Peyer's patch (tissue), 4 donors: ENCODE data around the gene ADRM1. TPM values are rescaled to one million over a fixed set of nuclear protein-coding genes. Genes with fewer than 3 reads are reported as not detected.

ENCODE experiments used
- DNase-seq, 3 donors: peaks; one replicate each; pipeline ENCODE4 v3.0.0-alpha.2; 2017 to 2019
- H3K27ac ChIP-seq, 4 donors: fragments of 200-600 bp; sonication (generic); one replicate each; pipeline ENCODE4 v1.5.1; 2016 to 2019
- H3K27me3 ChIP-seq, 2 donors: fragments of 200-600 bp; sonication (generic); one replicate each; pipeline ENCODE4 v1.5.1; 2019
- H3K36me3 ChIP-seq, 3 donors: fragments of 200-600 bp; sonication (generic); one replicate each; pipeline ENCODE4 v1.5.1; 2016 to 2019
- H3K4me1 ChIP-seq, 4 donors: fragments of 200-600 bp; sonication (generic); one replicate each; pipeline ENCODE4 v1.5.1; 2016 to 2019
- H3K4me3 ChIP-seq, 4 donors: fragments of 200-600 bp; sonication (generic); 1 replicate in 3 of 4; 2 replicates in 1 of 4; pipeline ENCODE4 v1.5.1; 2016 to 2019; ENCODE audit warnings: mild to moderate bottlenecking in 1 of 4
- H3K9me3 ChIP-seq, 4 donors: fragments of 200-600 bp; sonication (generic); one replicate each; pipeline ENCODE4 v1.5.1; 2016 to 2019; ENCODE audit warnings: mild to moderate bottlenecking in 1 of 4
- POLR2A ChIP-seq, 2 donors: fragments of 450-650 bp; IDR thresholded peaks; one replicate each; pipeline ENCODE4 v1.5.1; 2017; ENCODE audit warnings: antibody characterized with exemption in 2 of 2, mild to moderate bottlenecking in 2 of 2, moderate library complexity in 2 of 2
- total RNA-seq, 4 donors: library from RNA; depleted of rRNA; stranded (reverse); fragments of >200 nt; gene quantifications; one replicate each; pipeline ENCODE4 v1.1.0, GENCODE V29; 2016
- TF ChIP-seq, protein P1 (sequence below), 6 experiments: fragments of 450-650 bp in 4 of 6; fragments of 200-600 bp in 2 of 6; sonication (generic) in 1 of 6; IDR thresholded peaks; one replicate each; pipeline ENCODE4 v1.5.1; 2017 to 2019; ENCODE audit warnings: antibody characterized with exemption in 6 of 6, mild to moderate bottlenecking in 3 of 6, moderate library complexity in 1 of 6

Gene ADRM1
- total RNA-seq, 4 donors from 2014 or later: 90.8 to 136 (median 99.7) TPM

DNA sequence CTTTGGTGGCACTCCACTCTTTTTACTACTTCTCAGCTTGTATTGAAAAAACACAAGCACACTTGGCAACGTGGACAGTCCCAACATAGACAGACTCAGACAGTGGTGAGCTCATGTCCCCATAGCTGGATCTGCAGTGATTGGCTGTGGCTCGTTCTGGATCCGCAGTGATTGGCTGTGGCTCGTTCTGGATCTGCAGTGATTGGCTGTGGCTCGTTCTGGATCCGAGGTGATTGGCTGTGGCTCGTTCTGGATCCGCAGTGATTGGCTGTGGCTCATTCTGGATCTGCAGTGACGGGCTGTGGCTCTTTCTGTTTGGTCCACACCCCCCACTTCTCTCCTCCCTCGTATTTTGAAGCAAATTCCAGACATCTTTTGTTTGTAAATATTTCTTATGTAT lies 36.5 kb upstream of the ADRM1 start:
- Histone ChIP-seq H3K36me3 (peaks cover 0 to 74% (median 0%) of the 10 kb centered on the region in 3 donors), H3K27me3 (no peaks in the 10 kb centered on the region), H3K4me3 (no peak overlapping the region), H3K27ac (no peak overlapping the region), H3K4me1 (no peaks in the 10 kb centered on the region), H3K9me3 (no peaks in the 10 kb centered on the region)
- no peak for TF ChIP-seq POLR2A (IDR thresholded peaks at IDR 0.05)
- TF ChIP-seq, protein P1, sequence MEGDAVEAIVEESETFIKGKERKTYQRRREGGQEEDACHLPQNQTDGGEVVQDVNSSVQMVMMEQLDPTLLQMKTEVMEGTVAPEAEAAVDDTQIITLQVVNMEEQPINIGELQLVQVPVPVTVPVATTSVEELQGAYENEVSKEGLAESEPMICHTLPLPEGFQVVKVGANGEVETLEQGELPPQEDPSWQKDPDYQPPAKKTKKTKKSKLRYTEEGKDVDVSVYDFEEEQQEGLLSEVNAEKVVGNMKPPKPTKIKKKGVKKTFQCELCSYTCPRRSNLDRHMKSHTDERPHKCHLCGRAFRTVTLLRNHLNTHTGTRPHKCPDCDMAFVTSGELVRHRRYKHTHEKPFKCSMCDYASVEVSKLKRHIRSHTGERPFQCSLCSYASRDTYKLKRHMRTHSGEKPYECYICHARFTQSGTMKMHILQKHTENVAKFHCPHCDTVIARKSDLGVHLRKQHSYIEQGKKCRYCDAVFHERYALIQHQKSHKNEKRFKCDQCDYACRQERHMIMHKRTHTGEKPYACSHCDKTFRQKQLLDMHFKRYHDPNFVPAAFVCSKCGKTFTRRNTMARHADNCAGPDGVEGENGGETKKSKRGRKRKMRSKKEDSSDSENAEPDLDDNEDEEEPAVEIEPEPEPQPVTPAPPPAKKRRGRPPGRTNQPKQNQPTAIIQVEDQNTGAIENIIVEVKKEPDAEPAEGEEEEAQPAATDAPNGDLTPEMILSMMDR (IDR thresholded peaks at IDR 0.05): no peak
- no peak for DNase-seq

DNA sequence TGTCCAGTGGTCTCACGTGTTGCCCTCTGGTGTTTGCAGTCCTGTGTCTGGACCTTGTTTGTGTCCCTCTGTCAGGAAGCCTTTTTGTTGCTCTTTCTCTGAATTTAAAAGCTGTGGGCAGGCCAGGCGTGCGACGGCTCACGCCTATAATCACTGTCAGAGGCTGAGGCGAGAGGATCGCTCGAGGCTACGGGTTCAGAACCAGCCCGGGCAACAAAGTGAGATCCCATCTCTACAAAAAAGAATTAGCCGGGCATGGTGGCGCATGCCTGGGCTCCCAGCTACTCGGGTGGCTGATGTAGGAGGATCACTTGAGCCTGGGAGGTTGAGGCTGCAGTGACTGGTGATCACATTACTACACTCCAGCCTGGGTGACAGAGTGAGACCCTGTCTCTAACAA lies 35.9 kb upstream of the ADRM1 start:
- H3K36me3 ChIP-seq: peaks cover 0 to 74% (median 0%) of the 10 kb centered on the region in 3 donors
- no peak for DNase-seq
- no peak overlapping the region for H3K27ac ChIP-seq
- TF ChIP-seq, protein P1 (IDR thresholded peaks at IDR 0.05): no peak
- TF ChIP-seq POLR2A (IDR thresholded peaks at IDR 0.05): no peak
- no peaks in the 10 kb centered on the region for H3K27me3 ChIP-seq
- no peaks in the 10 kb centered on the region for H3K9me3 ChIP-seq
- no peak overlapping the region for H3K4me3 ChIP-seq
- no peaks in the 10 kb centered on the region for H3K4me1 ChIP-seq

DNA sequence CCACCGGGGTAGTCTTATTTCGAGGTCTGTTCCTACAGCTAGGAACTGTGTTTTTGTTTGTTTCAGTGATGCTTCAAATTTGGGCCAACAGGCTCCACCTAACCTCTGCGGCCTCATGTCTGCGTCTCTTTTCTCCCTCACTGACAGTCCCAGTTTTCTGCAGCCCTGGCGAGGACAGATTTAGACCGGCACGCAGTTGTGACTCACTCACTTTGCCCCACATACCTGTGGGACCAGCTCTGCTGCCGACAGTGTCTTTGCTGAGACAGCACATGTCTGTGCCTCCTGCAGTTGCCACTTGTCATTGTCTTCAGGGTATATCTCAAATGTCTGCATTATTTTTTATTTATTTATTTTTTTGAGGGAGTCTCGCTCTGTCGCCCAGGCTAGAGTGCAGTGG lies 35.3 kb upstream of the ADRM1 start:
- H3K4me1 ChIP-seq: no peaks in the 10 kb centered on the region
- peaks cover 0 to 74% (median 0%) of the 10 kb centered on the region in 3 donors for H3K36me3 ChIP-seq
- TF ChIP-seq, protein P1 (IDR thresholded peaks at IDR 0.05): no peak
- no peak for TF ChIP-seq POLR2A (IDR thresholded peaks at IDR 0.05)
- no peaks in the 10 kb centered on the region for H3K9me3 ChIP-seq
- no peak overlapping the region for H3K4me3 ChIP-seq
- no peak overlapping the region for H3K27ac ChIP-seq
- no peaks in the 10 kb centered on the region for H3K27me3 ChIP-seq
- no peak for DNase-seq

DNA sequence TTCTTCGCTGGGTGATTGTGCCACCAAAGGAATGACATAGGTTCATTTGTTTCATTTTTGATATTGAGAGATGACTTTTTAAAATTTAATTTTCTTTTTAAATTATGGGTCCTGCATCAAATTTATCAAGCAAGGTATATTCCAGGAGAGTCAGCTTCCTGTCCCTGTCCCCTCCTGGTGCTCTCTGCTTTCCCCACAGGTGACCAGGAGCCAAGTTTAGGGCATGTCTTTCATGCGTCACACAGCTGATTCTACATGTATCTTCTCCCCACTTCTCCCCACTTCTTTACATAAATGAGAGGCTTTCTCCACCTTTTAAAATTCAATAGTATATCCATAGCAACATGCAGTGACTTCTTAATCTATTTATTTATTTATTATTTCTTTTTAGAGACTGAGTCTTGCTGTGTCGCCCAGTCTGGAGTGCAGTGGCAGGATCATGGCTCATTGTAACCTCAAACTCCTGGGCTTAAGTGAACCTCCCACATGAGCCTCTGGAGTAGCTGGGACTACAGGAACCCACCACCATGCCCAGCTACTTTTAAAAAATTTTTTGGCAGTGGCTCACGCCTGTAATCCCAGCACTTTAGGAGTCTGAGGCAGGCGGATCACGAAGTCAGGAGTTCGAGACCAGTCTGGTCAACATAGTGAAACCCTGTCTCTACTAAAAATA lies 34.4 kb upstream of the ADRM1 start:
- Histone ChIP-seq H3K36me3 (peaks cover 0 to 74% (median 0%) of the 10 kb centered on the region in 3 donors), H3K27me3 (no peaks in the 10 kb centered on the region), H3K9me3 (no peaks in the 10 kb centered on the region), H3K4me3 (no peak overlapping the region), H3K27ac (no peak overlapping the region), H3K4me1 (no peaks in the 10 kb centered on the region)
- TF ChIP-seq, protein P1 (IDR thresholded peaks at IDR 0.05): no peak
- TF ChIP-seq POLR2A (IDR thresholded peaks at IDR 0.05): no peak
- no peak for DNase-seq

DNA sequence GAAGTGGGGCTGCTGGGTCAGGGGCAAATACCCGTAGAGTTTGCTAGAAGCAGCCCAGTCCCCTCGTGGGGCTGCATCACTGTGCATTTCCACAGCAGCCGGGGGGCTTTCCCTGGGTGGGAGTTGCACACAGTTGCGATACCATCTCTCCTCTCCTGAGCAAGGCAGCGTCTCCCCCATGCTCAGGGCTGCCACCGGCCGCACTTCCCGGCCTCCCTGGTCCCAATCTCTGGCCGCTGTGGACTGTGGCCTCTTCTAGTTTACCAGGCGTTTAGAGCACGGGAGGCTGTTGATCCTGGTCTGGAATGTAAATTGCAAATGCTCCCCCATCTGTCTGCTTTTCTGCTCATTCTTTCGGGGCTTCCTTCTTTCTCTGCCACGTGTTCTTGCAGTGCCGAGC lies 33.4 kb upstream of the ADRM1 start:
- H3K27me3 ChIP-seq: no peaks in the 10 kb centered on the region
- DNase-seq: no peak
- H3K27ac ChIP-seq: no peak overlapping the region
- peaks cover 0 to 74% (median 0%) of the 10 kb centered on the region in 3 donors for H3K36me3 ChIP-seq
- no peaks in the 10 kb centered on the region for H3K4me1 ChIP-seq
- TF ChIP-seq, protein P1 (IDR thresholded peaks at IDR 0.05): no peak
- TF ChIP-seq POLR2A (IDR thresholded peaks at IDR 0.05): no peak
- H3K9me3 ChIP-seq: no peaks in the 10 kb centered on the region
- H3K4me3 ChIP-seq: no peak overlapping the region
